MCF 10A (cell line): ENCODE results near the gene GLB1L3. TPM values are rescaled to one million over a fixed set of nuclear protein-coding genes. Genes with fewer than 3 reads are reported as not detected.
A peak's percentile ranks its signal among the peaks of the same experiment; 100 is the strongest.

Experiments used
- BruUV-seq: library from RNA; stranded (reverse); fragments of 400-500 nt; replicated peaks from 2 replicates; lab custom pipeline; 2021; lab: Mats Ljungman, UMichigan
- CTCF ChIA-PET: fragments of 300-600 bp; sonication (Branson Sonifier 250); formaldehyde crosslinking; extraction: SDS; loops from one replicate; lab custom pipeline; 2021; ENCODE audit warnings: antibody characterized with exemption, inconsistent platforms; lab: Yijun Ruan, JAX
- POLR2A ChIA-PET: fragments of 300-600, 350-650 bp; sonication (Branson Sonifier 250); formaldehyde crosslinking; extraction: SDS; loops from one replicate; lab custom pipeline; 2020; ENCODE audit warnings: antibody characterized with exemption, inconsistent platforms; lab: Yijun Ruan, JAX
- DNase-seq: peaks from one replicate; pipeline ENCODE4 v3.0.0-alpha.2; 2018; ENCODE audit not compliant: unreplicated experiment
- H3K27ac Mint-ChIP-seq: one replicate; pipeline ENCODE4 v1.8.0; 2022; ENCODE audit warnings: mild to moderate bottlenecking, low read depth, mixed read lengths; ENCODE audit not compliant: unreplicated experiment
- H3K27me3 Mint-ChIP-seq: one replicate; pipeline ENCODE4 v1.8.0; 2022; ENCODE audit warnings: mixed read lengths; ENCODE audit not compliant: insufficient read depth, unreplicated experiment
- H3K36me3 Mint-ChIP-seq: one replicate; pipeline ENCODE4 v1.8.0; 2022; ENCODE audit warnings: mild to moderate bottlenecking, moderate library complexity, mixed read lengths; ENCODE audit not compliant: insufficient read depth, unreplicated experiment
- H3K4me1 Mint-ChIP-seq: one replicate; pipeline ENCODE4 v1.8.0; 2022; ENCODE audit warnings: mixed read lengths; ENCODE audit not compliant: insufficient read depth, unreplicated experiment
- H3K4me3 Mint-ChIP-seq: one replicate; pipeline ENCODE4 v1.8.0; 2022; ENCODE audit warnings: mild to moderate bottlenecking, moderate library complexity, mixed read lengths; ENCODE audit not compliant: unreplicated experiment
- H3K9me3 Mint-ChIP-seq: one replicate; pipeline ENCODE4 v1.8.0; 2022; ENCODE audit warnings: mixed read lengths; ENCODE audit not compliant: unreplicated experiment
- intact Hi-C: fragments of 100-400 bp; cut with micrococcal nuclease; formaldehyde crosslinking; loops from 2 replicates; pipeline ENCODE4 v1.14.1; 2022
- total RNA-seq: library from RNA; stranded (reverse); gene quantifications from 2 replicates; pipeline ENCODE4 v1.2.3, GENCODE V29; 2022
- TF ChIP-seq, protein P1 (sequence below): fragments of 200-600 bp; IDR thresholded peaks from one replicate; pipeline ENCODE4 v1.8.0; 2022; ENCODE audit warnings: antibody characterized with exemption, mild to moderate bottlenecking; ENCODE audit not compliant: unreplicated experiment

Gene GLB1L3
- total RNA-seq, 1 experiment from 2014 or later: not detected

- no peak overlapping the region for H3K4me3 Mint-ChIP-seq
- intact Hi-C loops: no loop called here
- no TSS peak for BruUV-seq
- TF ChIP-seq, protein P1, sequence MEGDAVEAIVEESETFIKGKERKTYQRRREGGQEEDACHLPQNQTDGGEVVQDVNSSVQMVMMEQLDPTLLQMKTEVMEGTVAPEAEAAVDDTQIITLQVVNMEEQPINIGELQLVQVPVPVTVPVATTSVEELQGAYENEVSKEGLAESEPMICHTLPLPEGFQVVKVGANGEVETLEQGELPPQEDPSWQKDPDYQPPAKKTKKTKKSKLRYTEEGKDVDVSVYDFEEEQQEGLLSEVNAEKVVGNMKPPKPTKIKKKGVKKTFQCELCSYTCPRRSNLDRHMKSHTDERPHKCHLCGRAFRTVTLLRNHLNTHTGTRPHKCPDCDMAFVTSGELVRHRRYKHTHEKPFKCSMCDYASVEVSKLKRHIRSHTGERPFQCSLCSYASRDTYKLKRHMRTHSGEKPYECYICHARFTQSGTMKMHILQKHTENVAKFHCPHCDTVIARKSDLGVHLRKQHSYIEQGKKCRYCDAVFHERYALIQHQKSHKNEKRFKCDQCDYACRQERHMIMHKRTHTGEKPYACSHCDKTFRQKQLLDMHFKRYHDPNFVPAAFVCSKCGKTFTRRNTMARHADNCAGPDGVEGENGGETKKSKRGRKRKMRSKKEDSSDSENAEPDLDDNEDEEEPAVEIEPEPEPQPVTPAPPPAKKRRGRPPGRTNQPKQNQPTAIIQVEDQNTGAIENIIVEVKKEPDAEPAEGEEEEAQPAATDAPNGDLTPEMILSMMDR: no peak
- no peak for DNase-seq
- ChIA-PET POLR2A (interaction anchor here (0.9 kb wide), 1 partner anchor 11 kb away, joined by 5 read pairs; the partner anchor contains the start of gene ACAD8), CTCF (interaction anchor here (0.6 to 2.4 kb wide), 5 partner anchors 9 to 54 kb away, joined by 3 to 9 read pairs (median 3); partner anchors contain the start of gene ACAD8)
- H3K4me1 Mint-ChIP-seq: peaks cover 17% of the 10 kb centered on the region
- no peaks in the 10 kb centered on the region for H3K27me3 Mint-ChIP-seq
- H3K36me3 Mint-ChIP-seq: peaks cover 24% of the 10 kb centered on the region
- no peak overlapping the region for H3K27ac Mint-ChIP-seq
- H3K9me3 Mint-ChIP-seq: no peaks in the 10 kb centered on the region
Observed at GRCh38 chr11:134264966-134265764, 11.0 kb upstream of the GLB1L3 start.

GRCh38 chr11:134266440-134266839 lies 9.7 kb upstream of the GLB1L3 start:
- ChIA-PET POLR2A (interaction anchor here (1.1 to 1.4 kb wide), 3 partner anchors 13 to 42 kb away, joined by 3 to 6 read pairs (median 5); partner anchors contain the start of genes ACAD8, NCAPD3, THYN1 and VPS26B), CTCF (interaction anchor here (0.6 to 2.4 kb wide), 5 partner anchors 10 to 319 kb away, joined by 3 to 9 read pairs (median 4); partner anchors contain the start of gene ACAD8)
- TF ChIP-seq, protein P1: no peak
- no peaks in the 10 kb centered on the region for H3K9me3 Mint-ChIP-seq
- H3K27me3 Mint-ChIP-seq: no peaks in the 10 kb centered on the region
- intact Hi-C loops: no loop called here
- H3K4me3 Mint-ChIP-seq: peak overlapping the region; percentile 7
- BruUV-seq: no TSS peak
- peaks cover 14% of the 10 kb centered on the region for H3K36me3 Mint-ChIP-seq
- peaks cover 22% of the 10 kb centered on the region for H3K4me1 Mint-ChIP-seq
- peak overlapping the region; percentile 76 for H3K27ac Mint-ChIP-seq
- no peak for DNase-seq

DNA sequence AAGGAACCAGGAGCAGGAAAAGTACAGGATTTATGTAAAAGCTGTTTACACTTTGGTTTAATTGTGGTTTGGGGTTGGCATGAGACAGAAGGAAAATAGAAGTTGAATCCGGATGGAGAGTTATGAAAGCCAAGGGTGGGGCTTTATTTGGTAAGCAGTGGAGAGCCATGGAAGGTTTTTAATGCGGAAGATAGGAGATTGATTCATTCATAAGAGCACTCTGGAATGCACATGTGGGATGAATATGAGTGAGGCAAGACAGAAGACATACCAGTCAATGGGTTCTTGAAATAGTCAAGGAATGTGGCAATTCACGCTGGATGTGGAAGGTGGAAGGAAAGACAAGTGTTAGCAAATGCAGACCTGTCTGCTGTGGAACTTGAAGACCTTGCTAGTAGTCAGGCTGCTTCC lies 9.3 kb upstream of the GLB1L3 start:
- ChIA-PET POLR2A (interaction anchor here (1.1 to 1.4 kb wide), 3 partner anchors 13 to 43 kb away, joined by 3 to 6 read pairs (median 5); partner anchors contain the start of genes ACAD8, NCAPD3, THYN1 and VPS26B), CTCF (interaction anchor here (0.6 to 2.4 kb wide), 5 partner anchors 11 to 319 kb away, joined by 3 to 9 read pairs (median 4); partner anchors contain the start of gene ACAD8)
- H3K4me1 Mint-ChIP-seq: peaks cover 22% of the 10 kb centered on the region
- DNase-seq: peak; percentile 88
- intact Hi-C loops: no loop called here
- H3K36me3 Mint-ChIP-seq: peaks cover 14% of the 10 kb centered on the region
- TF ChIP-seq, protein P1: no peak
- H3K27me3 Mint-ChIP-seq: no peaks in the 10 kb centered on the region
- BruUV-seq: no TSS peak
- peak overlapping the region; percentile 7 for H3K4me3 Mint-ChIP-seq
- H3K27ac Mint-ChIP-seq: peak overlapping the region; percentile 76
- H3K9me3 Mint-ChIP-seq: no peaks in the 10 kb centered on the region

- Mint-ChIP-seq H3K36me3 (peaks cover 13% of the 10 kb centered on the region), H3K9me3 (no peaks in the 10 kb centered on the region), H3K27me3 (no peaks in the 10 kb centered on the region), H3K4me3 (no peak overlapping the region), H3K4me1 (peaks cover 22% of the 10 kb centered on the region), H3K27ac (peak overlapping the region; percentile 76)
- no TSS peak for BruUV-seq
- intact Hi-C loops: no loop called here
- ChIA-PET CTCF (interaction anchor here (1.2 to 1.9 kb wide), 3 partner anchors 8 to 64 kb away, joined by 3 to 6 read pairs (median 4); partner anchors contain the start of gene ACAD8), POLR2A (interaction anchor here (1.4 kb wide), 1 partner anchor 41 kb away, joined by 3 read pairs; no protein-coding TSS in a partner anchor)
- no peak for DNase-seq
- TF ChIP-seq, protein P1: no peak
Observed at GRCh38 chr11:134267461-134267860, 8.7 kb upstream of the GLB1L3 start.
